Neuronal stem cell (in vitro differentiated cells): ENCODE measurements around the gene EGFL6.

Experiments used
- DNase-seq: peaks from one replicate; pipeline ENCODE4 v3.0.0-alpha.2; 2013; ENCODE audit warnings: low spot score
- H2AFZ ChIP-seq: one replicate; pipeline ENCODE4 v1.6.1; 2013; ENCODE audit warnings: mild to moderate bottlenecking, low read length, inconsistent platforms
- H2AK5ac ChIP-seq: 2 replicates; pipeline ENCODE4 v1.6.1; 2013; ENCODE audit warnings: low read depth, mild to moderate bottlenecking, inconsistent platforms, low read length, moderate library complexity, mixed read lengths
- H2BK120ac ChIP-seq: 2 replicates; pipeline ENCODE4 v1.6.1; 2013; ENCODE audit warnings: low read depth, mild to moderate bottlenecking, inconsistent platforms, low read length, moderate library complexity, mixed read lengths
- H2BK12ac ChIP-seq: one replicate; pipeline ENCODE4 v1.6.1; 2013; ENCODE audit warnings: low read length, inconsistent platforms
- H2BK15ac ChIP-seq: 2 replicates; pipeline ENCODE4 v1.6.1; 2013; ENCODE audit warnings: mild to moderate bottlenecking, low read length, inconsistent platforms, mixed read lengths
- H2BK5ac ChIP-seq: one replicate; pipeline ENCODE4 v1.6.1; 2013; ENCODE audit warnings: inconsistent platforms, mild to moderate bottlenecking, low read length, moderate library complexity
- H3K14ac ChIP-seq: one replicate; pipeline ENCODE4 v1.6.1; 2013; ENCODE audit warnings: low read length, inconsistent platforms
- H3K18ac ChIP-seq: 2 replicates; pipeline ENCODE4 v1.6.1; 2013; ENCODE audit warnings: low read length, inconsistent platforms
- H3K23ac ChIP-seq: 2 replicates; pipeline ENCODE4 v1.6.1; 2013; ENCODE audit warnings: low read depth, mild to moderate bottlenecking, mixed read lengths, low read length, inconsistent platforms; ENCODE audit not compliant: poor library complexity
- H3K27ac ChIP-seq: replicated peaks from 3 replicates; pipeline ENCODE4 v1.5.1; 2013; ENCODE audit warnings: low read length, inconsistent platforms
- H3K27me3 ChIP-seq, 3 experiments: 2 replicates each; pipeline ENCODE4 v1.6.1; 2013; ENCODE audit warnings: low read length in 3 of 3, mild to moderate bottlenecking in 2 of 3, inconsistent platforms in 1 of 3, low read depth in 1 of 3, mixed read lengths in 1 of 3, moderate library complexity in 1 of 3; ENCODE audit not compliant: control insufficient read depth in 3 of 3, insufficient read depth in 3 of 3
- H3K36me3 ChIP-seq, 2 donors: replicated peaks in 1 of 2; 2 replicates each; pipeline ENCODE4 v1.6.1; 2013; ENCODE audit warnings: low read length in 2 of 2; ENCODE audit not compliant: control insufficient read depth in 2 of 2, insufficient read depth in 2 of 2
- H3K4ac ChIP-seq: 2 replicates; pipeline ENCODE4 v1.6.1; 2013; ENCODE audit warnings: inconsistent platforms, mild to moderate bottlenecking, low read length, moderate library complexity
- H3K4me1 ChIP-seq, 2 donors: 1 replicate in 1 of 2; 2 replicates in 1 of 2; pipeline ENCODE4 v1.6.1; 2013; ENCODE audit warnings: low read length in 2 of 2, low read depth in 1 of 2; ENCODE audit not compliant: control insufficient read depth in 2 of 2, insufficient read depth in 1 of 2
- H3K4me2 ChIP-seq: one replicate; pipeline ENCODE4 v1.6.1; 2013; ENCODE audit warnings: mild to moderate bottlenecking, low read length, inconsistent platforms; ENCODE audit not compliant: insufficient read depth, poor library complexity, severe bottlenecking
- H3K4me3 ChIP-seq, 2 donors: 2 replicates each; pipeline ENCODE4 v1.5.1; 2013; ENCODE audit warnings: low read length in 2 of 2, mild to moderate bottlenecking in 2 of 2, inconsistent platforms in 1 of 2, moderate library complexity in 1 of 2
- H3K79me1 ChIP-seq: one replicate; pipeline ENCODE4 v1.6.1; 2013; ENCODE audit warnings: low read depth, mild to moderate bottlenecking, inconsistent platforms, low read length, moderate library complexity
- H3K9ac ChIP-seq: one replicate; pipeline ENCODE4 v1.6.1; 2013; ENCODE audit warnings: mild to moderate bottlenecking, low read depth, low read length, inconsistent platforms; ENCODE audit not compliant: poor library complexity
- H3K9me3 ChIP-seq, 2 donors: replicated peaks in 1 of 2; 2 replicates each; pipeline versions ENCODE3 to v1.6.1; 2013; ENCODE audit warnings: low read length in 2 of 2, mild to moderate bottlenecking in 2 of 2, inconsistent platforms in 1 of 2, low read depth in 1 of 2, mixed read lengths in 1 of 2, moderate library complexity in 1 of 2; ENCODE audit not compliant: control insufficient read depth in 2 of 2, insufficient read depth in 1 of 2
- H4K8ac ChIP-seq: one replicate; pipeline ENCODE4 v1.6.1; 2013; ENCODE audit warnings: low read depth, mild to moderate bottlenecking, inconsistent platforms, low read length, moderate library complexity
- H4K91ac ChIP-seq: one replicate; pipeline ENCODE4 v1.6.1; 2013; ENCODE audit warnings: low read length, low read depth, mild to moderate bottlenecking, inconsistent platforms; ENCODE audit not compliant: poor library complexity
- WGBS, 2 donors: extraction: QIAGEN DNeasy Blood & Tissue Kit; methylation state at CpG; one replicate each; pipeline ENCODE4 v1.1.7; 2013; ENCODE audit warnings: missing lambda C conversion rate in 2 of 2, mixed read lengths in 1 of 2; ENCODE audit not compliant: insufficient read length in 2 of 2, insufficient replicate concordance in 1 of 2; ENCODE audit errors: extremely low coverage in 2 of 2; 5-methylcytosine and 5-hydroxymethylcytosine counted together

The EGFL6 gene

GRCh38 chrX:13533726-13534125 is 35.7 kb upstream of the EGFL6 start:
- no peak overlapping the region for H3K4me2 ChIP-seq
- no peaks in the 10 kb centered on the region for H3K79me1 ChIP-seq
- H2AK5ac ChIP-seq: no peak overlapping the region
- H3K4ac ChIP-seq: no peak overlapping the region
- H2BK12ac ChIP-seq: no peak overlapping the region
- H3K27me3 ChIP-seq: peaks cover 0 to 3% (median 0%) of the 10 kb centered on the region in 3 experiments
- H3K18ac ChIP-seq: no peak overlapping the region
- H2BK5ac ChIP-seq: no peak overlapping the region
- no peak overlapping the region for H4K8ac ChIP-seq
- no peak overlapping the region for H2AFZ ChIP-seq
- H3K4me1 ChIP-seq: no peaks in the 10 kb centered on the region
- no peak overlapping the region for H3K9ac ChIP-seq
- H3K23ac ChIP-seq: no peak overlapping the region
- H3K14ac ChIP-seq: no peak overlapping the region
- no peak overlapping the region for H3K4me3 ChIP-seq
- no peaks in the 10 kb centered on the region for H3K9me3 ChIP-seq
- no peaks in the 10 kb centered on the region for H3K36me3 ChIP-seq
- no peak overlapping the region for H2BK120ac ChIP-seq
- H4K91ac ChIP-seq: no peak overlapping the region
- no peak for DNase-seq
- WGBS, 2 donors: no CpG with 5 or more reads among the region's 3 CpGs
- H2BK15ac ChIP-seq: no peak overlapping the region
- no peak overlapping the region for H3K27ac ChIP-seq

- Histone ChIP-seq H3K9ac (no peak overlapping the region), H2BK120ac (no peak overlapping the region), H3K36me3 (no peaks in the 10 kb centered on the region), H4K8ac (no peak overlapping the region), H2BK5ac (no peak overlapping the region), H2BK15ac (no peak overlapping the region), H3K4me1 (no peaks in the 10 kb centered on the region), H3K18ac (no peak overlapping the region), H3K4ac (no peak overlapping the region), H3K4me2 (no peak overlapping the region), H3K27me3 (peaks cover 0 to 3% (median 0%) of the 10 kb centered on the region in 3 experiments), H3K9me3 (no peaks in the 10 kb centered on the region), H2AFZ (no peak overlapping the region), H3K79me1 (no peaks in the 10 kb centered on the region), H3K23ac (no peak overlapping the region), H3K27ac (no peak overlapping the region), H3K4me3 (no peak overlapping the region), H2BK12ac (no peak overlapping the region), H3K14ac (no peak overlapping the region), H4K91ac (no peak overlapping the region), H2AK5ac (no peak overlapping the region)
- WGBS, 2 donors: no CpG with 5 or more reads among the region's 7 CpGs
- DNase-seq: no peak
These were observed 33.8 kb upstream of the EGFL6 start for GRCh38 chrX:13535376-13536165.

- Histone ChIP-seq H3K27ac (no peak overlapping the region), H3K27me3 (peaks cover 0 to 3% (median 0%) of the 10 kb centered on the region in 3 experiments), H2BK12ac (no peak overlapping the region), H2BK5ac (no peak overlapping the region), H3K9me3 (no peaks in the 10 kb centered on the region), H3K14ac (no peak overlapping the region), H2BK120ac (no peak overlapping the region), H3K9ac (no peak overlapping the region), H3K23ac (no peak overlapping the region), H2AFZ (no peak overlapping the region), H3K36me3 (no peaks in the 10 kb centered on the region), H3K4me3 (no peak overlapping the region), H2BK15ac (no peak overlapping the region), H3K4me2 (no peak overlapping the region), H4K91ac (no peak overlapping the region), H3K4me1 (no peaks in the 10 kb centered on the region), H3K18ac (no peak overlapping the region), H3K4ac (no peak overlapping the region), H3K79me1 (no peaks in the 10 kb centered on the region), H2AK5ac (no peak overlapping the region), H4K8ac (no peak overlapping the region)
- DNase-seq: no peak
- no CpG with 5 or more reads among the region's 4 CpGs for WGBS, 2 donors
These were observed 32.9 kb upstream of the EGFL6 start for GRCh38 chrX:13536551-13536950.

GRCh38 chrX:13538414-13538813 is 31.0 kb upstream of the EGFL6 start:
- H2BK120ac ChIP-seq: no peak overlapping the region
- H3K23ac ChIP-seq: no peak overlapping the region
- no peak overlapping the region for H2BK15ac ChIP-seq
- no peaks in the 10 kb centered on the region for H3K36me3 ChIP-seq
- no peak overlapping the region for H3K4me3 ChIP-seq
- no peak overlapping the region for H3K9ac ChIP-seq
- H3K27ac ChIP-seq: no peak overlapping the region
- no peak overlapping the region for H4K91ac ChIP-seq
- H3K4me2 ChIP-seq: no peak overlapping the region
- H3K14ac ChIP-seq: no peak overlapping the region
- H3K27me3 ChIP-seq: peaks cover 0 to 3% (median 0%) of the 10 kb centered on the region in 3 experiments
- H3K18ac ChIP-seq: no peak overlapping the region
- H3K79me1 ChIP-seq: no peaks in the 10 kb centered on the region
- no peak overlapping the region for H2BK12ac ChIP-seq
- no peak overlapping the region for H2AFZ ChIP-seq
- no peaks in the 10 kb centered on the region for H3K9me3 ChIP-seq
- no peak overlapping the region for H2BK5ac ChIP-seq
- H2AK5ac ChIP-seq: no peak overlapping the region
- no peak overlapping the region for H4K8ac ChIP-seq
- H3K4me1 ChIP-seq: no peaks in the 10 kb centered on the region
- no peak for DNase-seq
- H3K4ac ChIP-seq: no peak overlapping the region
- WGBS, 2 donors: no CpG with 5 or more reads among the region's 3 CpGs
